Activated naive CD8-positive, alpha-beta T cell (primary cell): ENCODE results near the gene FXYD1.
A peak's percentile ranks its signal among the peaks of the same experiment; 100 is the strongest.
"Not testable (repeated sequence)": the region's sequence is repeated elsewhere in the genome, so short reads cannot be mapped to it uniquely, and the experiment has no call there.

Experiments used
- H3K27ac Mint-ChIP-seq: one replicate; pipeline ENCODE4 v1.8.0; 2021; ENCODE audit warnings: mixed read lengths
- H3K27me3 Mint-ChIP-seq: one replicate; pipeline ENCODE4 v1.8.0; 2021; ENCODE audit warnings: mixed read lengths
- H3K36me3 Mint-ChIP-seq: one replicate; pipeline ENCODE4 v1.8.0; 2021; ENCODE audit warnings: mixed read lengths
- H3K4me1 Mint-ChIP-seq: one replicate; pipeline ENCODE4 v1.8.0; 2021; ENCODE audit warnings: low read depth, mixed read lengths
- H3K4me3 Mint-ChIP-seq: one replicate; pipeline ENCODE4 v1.8.0; 2021; ENCODE audit warnings: mild to moderate bottlenecking, mixed read lengths
- H3K9me3 Mint-ChIP-seq: one replicate; pipeline ENCODE4 v1.8.0; 2021; ENCODE audit warnings: low read depth, mixed read lengths

The FXYD1 gene

DNA sequence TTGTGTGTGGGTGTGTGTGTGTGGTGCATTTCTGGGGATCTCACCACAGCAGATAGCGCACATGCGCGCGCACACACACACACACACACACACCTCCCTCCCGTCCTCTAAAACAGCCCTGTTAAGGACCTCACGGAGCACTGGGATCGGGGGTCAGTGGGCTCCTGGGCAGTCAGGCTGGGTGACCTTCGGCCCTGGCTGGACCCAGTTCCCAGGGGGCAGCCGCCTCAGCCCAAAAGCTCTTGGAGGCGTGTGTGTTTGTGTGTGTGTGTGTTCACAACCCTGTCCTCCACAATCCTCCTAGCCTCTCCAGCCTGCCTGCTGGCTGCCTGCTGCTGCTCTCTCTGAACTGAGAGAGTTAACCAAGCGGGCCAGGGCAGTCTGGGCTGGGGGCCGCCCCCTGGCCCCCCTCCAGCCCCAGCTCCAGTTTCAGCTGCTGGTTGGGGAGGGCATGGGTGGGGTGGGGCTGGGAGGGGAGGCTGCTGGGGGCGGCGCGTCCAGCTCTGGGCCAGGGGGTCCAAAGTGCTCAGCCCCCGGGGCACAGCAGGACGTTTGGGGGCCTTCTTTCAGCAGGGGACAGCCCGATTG is at the start of gene FXYD1:
FXYD1 (plus strand) TSS at position 520 of the 588 bp plus-strand sequence. CDS start 1,256 bp downstream, outside the sequence.
- H3K27me3 Mint-ChIP-seq = no peaks in the 10 kb centered on the region
- H3K9me3 Mint-ChIP-seq = no peaks in the 10 kb centered on the region
- H3K36me3 Mint-ChIP-seq = no peaks in the 10 kb centered on the region
- no peak within 1 kb of the TSS for H3K27ac Mint-ChIP-seq
- H3K4me3 Mint-ChIP-seq = no peak within 1 kb of the TSS
- H3K4me1 Mint-ChIP-seq = peaks cover 22% of the 10 kb centered on the region

DNA sequence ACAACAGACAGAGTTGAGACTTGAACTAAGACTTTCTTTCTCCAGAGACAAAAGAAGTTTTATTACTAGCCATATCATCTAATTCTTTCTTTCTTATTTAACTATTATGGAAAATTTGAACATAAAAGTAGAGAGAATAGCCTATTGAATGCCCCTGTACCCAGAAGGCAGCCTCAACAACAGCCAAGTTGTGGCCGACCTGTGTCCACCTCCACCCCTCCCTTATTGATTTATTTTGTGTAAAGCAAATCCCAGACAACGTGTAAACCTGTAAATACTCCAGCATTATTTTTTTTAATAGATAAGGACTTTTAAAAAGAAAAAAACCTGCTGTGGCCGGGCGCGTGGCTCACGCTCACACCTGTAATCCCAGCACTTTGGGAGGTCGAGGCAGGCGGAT is 49.1 kb upstream of the FXYD1 start:
- Mint-ChIP-seq H3K27ac (no peak overlapping the region), H3K4me1 (peaks cover 7% of the 10 kb centered on the region), H3K27me3 (no peaks in the 10 kb centered on the region), H3K9me3 (no peaks in the 10 kb centered on the region), H3K4me3 (no peak overlapping the region), H3K36me3 (no peaks in the 10 kb centered on the region)

DNA sequence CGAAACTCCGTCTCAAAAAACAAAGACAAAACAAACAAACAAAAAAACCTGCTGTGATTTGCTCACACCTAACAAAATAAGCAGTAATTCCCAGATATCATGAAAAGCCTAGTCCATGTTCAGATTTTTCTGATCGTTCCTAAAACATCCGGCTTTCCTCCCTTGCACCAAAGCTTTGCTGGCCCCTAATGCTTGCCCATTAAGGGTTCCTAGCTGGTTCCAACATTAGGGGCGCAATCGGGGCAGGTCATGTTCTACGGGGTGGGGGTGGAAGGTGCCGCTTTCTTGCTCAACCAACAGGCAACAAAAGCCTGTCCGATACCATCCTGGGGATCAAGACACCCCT is 48.5 kb upstream of the FXYD1 start:
- Mint-ChIP-seq H3K27me3 (no peaks in the 10 kb centered on the region), H3K36me3 (no peaks in the 10 kb centered on the region), H3K27ac (no peak overlapping the region), H3K4me3 (no peak overlapping the region), H3K4me1 (peaks cover 7% of the 10 kb centered on the region), H3K9me3 (no peaks in the 10 kb centered on the region)

DNA sequence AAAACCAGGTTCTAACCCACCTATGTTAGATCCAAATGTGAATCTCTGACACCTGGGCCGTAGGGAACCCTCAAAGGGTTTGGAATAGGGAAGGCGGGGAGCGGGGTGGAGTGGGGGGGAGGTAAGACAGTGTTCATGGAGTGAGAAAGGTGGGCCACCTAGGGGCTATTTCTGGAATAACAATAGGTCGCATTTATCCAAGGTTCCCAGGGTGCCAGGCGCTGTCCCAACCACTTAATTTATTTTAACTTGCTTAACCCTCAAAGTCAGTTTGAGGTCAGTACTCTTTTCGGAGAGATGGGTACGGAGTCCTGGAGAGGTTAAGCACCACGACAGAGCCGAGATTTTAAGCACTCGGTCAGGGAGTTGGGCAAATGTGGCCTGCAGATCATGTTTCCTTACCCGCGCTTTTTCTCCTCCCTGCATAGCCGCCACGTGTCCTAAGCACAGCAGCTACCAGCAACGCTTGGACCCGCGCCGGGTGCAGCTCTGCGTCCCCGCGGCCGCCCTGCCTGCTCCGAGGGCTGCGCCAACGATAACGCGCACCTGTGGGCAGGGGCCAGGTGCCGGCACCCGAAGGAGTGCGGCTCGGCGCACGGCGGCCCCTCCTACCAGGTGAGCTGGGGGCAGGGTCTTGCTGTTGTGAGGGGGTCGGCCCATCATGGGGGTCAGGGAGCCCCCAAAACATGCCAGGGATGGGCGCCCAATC is 48.0 kb upstream of the FXYD1 start:
- Mint-ChIP-seq H3K9me3 (no peaks in the 10 kb centered on the region), H3K27me3 (no peaks in the 10 kb centered on the region), H3K4me3 (peak overlapping the region; percentile 42), H3K36me3 (no peaks in the 10 kb centered on the region), H3K4me1 (peaks cover 7% of the 10 kb centered on the region), H3K27ac (no peak overlapping the region)

DNA sequence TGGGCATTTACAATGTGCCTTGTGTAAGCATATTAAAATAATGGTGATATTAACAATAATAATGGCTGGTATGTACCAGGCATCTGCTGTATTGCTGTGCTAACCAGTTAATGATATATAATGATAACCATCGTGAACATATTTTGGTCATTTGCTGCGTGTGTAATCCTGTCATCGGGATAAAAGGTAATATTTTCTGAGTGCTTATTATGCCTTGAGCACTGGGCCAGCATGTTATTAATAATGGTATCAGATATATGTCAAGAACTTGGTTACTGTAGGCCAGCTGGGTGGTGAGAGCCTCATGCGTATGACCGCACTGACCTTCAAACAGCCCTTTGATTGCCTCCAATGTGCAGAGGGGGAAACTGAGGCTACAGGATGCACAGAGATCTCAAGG is 45.2 kb upstream of the FXYD1 start:
- no peak overlapping the region for H3K4me3 Mint-ChIP-seq
- no peaks in the 10 kb centered on the region for H3K36me3 Mint-ChIP-seq
- no peaks in the 10 kb centered on the region for H3K27me3 Mint-ChIP-seq
- H3K27ac Mint-ChIP-seq = no peak overlapping the region
- peaks cover 4% of the 10 kb centered on the region for H3K4me1 Mint-ChIP-seq
- no peaks in the 10 kb centered on the region for H3K9me3 Mint-ChIP-seq

DNA sequence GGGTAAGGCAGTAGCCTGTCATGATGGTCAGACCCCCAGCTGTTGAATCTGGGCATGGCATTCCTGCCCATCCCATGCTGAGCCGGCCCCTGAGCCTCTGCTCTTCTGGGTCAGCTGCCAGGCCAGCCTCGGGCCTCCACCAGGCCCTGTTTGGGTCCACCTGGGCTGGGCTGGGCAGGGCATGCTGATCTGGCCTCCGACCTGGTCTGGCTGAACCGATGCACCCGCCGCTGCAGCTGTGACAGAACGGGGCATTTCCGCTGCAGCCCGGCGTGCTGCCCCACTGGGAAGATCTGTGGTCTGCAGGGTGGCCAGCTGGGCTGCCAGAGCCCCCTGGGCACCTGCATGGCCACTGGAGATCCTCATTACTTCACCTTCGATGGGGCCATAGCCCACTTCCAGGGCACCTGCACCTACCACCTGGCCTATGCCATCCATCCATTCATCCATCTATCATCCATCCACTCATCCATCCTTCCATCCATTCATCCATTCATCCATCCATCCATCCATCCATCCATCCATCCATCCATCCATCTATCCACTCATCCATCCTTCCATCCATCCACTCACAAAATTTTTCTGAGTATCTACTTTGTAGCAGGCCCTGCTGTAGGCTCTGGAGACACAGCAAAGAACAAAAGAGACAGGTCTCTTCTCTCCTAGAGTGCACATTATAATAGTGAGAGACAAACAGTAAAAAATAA is 44.5 kb upstream of the FXYD1 start:
- Mint-ChIP-seq H3K9me3 (no peaks in the 10 kb centered on the region), H3K4me3 (no peak overlapping the region), H3K36me3 (no peaks in the 10 kb centered on the region), H3K27me3 (no peaks in the 10 kb centered on the region), H3K27ac (no peak overlapping the region), H3K4me1 (peaks cover 4% of the 10 kb centered on the region)

DNA sequence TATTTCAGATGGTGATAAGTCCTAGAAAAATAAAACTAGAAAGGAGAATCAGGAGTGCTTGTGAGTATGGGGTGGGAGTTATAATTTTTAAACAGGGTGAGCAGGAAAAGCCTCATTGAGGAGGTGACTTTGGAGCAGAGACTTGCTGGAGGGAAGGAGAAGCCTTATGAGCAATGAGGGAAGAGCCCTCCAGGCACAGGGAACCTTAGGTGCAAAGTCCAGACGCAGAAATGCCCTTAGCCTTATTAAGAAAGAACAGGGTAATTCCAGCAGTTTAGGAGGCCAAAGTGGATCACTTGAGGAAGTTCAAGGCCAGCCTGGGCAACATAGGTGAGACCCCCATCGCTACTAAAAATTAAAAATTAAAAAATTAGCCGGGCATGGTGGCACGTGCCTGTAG is 44.0 kb upstream of the FXYD1 start:
- peaks cover 4% of the 10 kb centered on the region for H3K4me1 Mint-ChIP-seq
- no peak overlapping the region for H3K27ac Mint-ChIP-seq
- no peaks in the 10 kb centered on the region for H3K36me3 Mint-ChIP-seq
- no peaks in the 10 kb centered on the region for H3K9me3 Mint-ChIP-seq
- no peak overlapping the region for H3K4me3 Mint-ChIP-seq
- H3K27me3 Mint-ChIP-seq = no peaks in the 10 kb centered on the region

DNA sequence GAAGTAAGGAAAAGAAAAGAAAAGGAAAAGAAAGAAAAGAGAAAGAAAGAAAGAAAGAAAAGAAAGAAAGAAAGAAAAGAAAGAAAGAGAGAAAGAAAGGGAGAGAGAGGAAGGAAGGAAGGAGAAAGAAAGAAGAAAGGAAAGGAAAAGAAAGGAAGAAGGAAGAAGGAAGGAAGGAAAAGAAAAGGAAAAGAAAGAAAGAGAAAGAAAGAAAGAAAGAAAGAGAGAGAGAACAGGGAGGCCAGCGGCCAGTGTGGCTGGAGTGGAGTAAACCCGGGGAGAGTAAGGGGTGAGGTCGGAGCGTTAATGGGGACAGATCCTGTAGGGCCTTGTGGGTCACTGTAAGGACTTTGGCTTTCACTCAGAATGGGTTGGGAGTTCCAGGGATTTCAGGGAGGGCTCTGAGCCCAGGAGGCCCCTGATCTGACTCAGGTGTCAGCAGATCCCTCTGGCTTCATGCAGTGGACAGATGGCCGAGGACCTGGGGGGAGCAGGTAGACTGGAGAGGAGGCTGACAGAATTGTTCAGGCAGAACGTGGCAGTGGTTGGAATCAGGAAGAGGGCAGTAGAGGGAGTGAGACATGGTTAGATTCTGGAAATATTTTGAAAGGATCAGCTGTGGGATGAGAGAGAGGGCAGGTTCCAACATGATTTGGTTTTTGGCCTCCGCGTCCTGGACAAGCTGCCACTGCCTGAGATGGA is 42.8 kb upstream of the FXYD1 start:
- Mint-ChIP-seq H3K27me3 (no peaks in the 10 kb centered on the region), H3K27ac (no peak overlapping the region), H3K9me3 (no peaks in the 10 kb centered on the region), H3K36me3 (no peaks in the 10 kb centered on the region), H3K4me3 (no peak overlapping the region), H3K4me1 (no peaks in the 10 kb centered on the region)

DNA sequence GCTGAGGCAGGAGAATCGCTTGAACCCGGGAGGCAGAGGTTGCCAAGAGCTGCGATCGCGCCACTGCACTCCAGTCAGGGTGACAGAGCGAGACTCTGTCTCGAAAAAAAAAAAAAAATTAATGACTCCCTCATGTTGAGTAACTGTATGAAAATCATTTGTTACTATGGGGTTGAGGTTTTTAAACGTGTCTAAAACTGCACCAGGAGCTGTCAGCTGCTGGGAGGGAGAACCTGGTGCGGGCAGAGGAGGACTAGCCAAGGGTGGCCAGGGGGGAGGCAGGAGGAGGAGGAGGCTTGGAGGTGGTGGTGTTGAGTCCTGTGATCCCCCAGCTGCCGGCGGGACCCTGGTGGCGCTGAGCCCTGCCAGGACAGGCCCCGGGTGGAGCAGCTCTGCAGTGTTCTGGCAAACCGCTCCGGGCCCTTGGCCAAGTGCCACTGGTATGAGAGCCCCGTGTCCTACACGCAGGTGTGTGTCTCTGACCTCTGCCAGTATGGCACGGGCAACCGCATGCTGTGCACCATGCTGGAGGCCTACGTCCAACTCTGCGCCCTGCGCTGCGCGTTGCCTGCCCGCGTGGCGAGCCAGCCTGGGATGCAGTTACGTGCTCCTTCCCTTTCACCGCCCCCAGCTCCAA is 40.1 kb upstream of the FXYD1 start:
- Mint-ChIP-seq H3K4me3 (no peak overlapping the region), H3K27ac (no peak overlapping the region), H3K27me3 (no peaks in the 10 kb centered on the region), H3K4me1 (no peaks in the 10 kb centered on the region), H3K9me3 (no peaks in the 10 kb centered on the region), H3K36me3 (no peaks in the 10 kb centered on the region)

DNA sequence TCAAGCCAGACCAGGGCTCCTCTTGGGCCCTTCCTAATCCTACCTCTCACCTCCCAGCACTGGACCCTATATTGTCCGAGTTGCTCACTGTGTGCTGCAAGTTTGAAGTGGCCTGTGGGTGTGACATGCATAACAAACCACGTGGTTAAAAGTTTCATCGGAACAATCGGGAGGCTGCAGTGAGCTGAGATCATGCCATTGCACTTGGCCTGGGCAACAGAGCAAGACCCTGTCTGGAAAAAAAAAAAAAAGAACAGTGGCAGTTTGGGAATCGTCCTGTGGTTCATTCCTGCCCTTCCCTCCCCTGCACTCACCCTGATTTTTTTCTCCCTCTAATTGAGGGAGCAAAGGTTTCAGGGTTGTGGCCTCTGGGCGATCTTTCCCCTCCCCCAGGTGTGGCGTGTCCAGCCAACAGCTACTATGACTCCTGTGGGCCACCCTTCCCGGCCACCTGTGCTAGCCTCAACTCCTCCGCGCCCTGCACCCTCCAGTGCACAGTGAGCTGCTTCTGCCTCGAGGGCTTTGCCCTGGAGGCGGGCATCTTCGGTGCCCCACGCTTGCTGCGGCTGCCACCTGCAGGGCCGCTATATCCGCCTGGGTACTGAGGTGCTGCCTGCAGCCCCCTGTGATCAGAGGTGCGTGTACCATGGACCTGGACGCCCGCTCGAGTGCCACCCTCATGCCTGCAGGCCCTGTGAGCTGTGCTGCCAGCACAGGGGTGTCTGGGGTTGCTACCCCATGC is 39.3 kb upstream of the FXYD1 start:
- Mint-ChIP-seq H3K4me1 (no peaks in the 10 kb centered on the region), H3K27me3 (no peaks in the 10 kb centered on the region), H3K36me3 (no peaks in the 10 kb centered on the region), H3K9me3 (no peaks in the 10 kb centered on the region), H3K4me3 (no peak overlapping the region), H3K27ac (no peak overlapping the region)

DNA sequence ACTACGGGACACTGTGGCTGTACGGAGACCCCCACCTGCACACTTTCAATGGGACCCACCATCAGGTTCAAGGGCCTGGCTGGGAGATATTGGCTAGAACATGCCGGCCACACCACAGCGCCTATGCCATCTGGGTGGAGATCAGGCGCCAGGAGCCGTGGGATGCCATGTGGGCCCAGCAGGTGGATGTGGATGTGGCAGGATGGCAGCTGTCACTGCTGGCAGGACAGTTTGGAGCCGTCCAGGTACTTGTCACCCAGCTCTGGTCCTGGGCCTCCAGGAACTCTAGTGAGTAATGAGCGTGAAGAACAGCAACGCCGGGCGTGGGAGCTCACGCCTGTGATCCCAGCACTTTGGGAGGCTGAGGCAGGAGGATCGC is 38.7 kb upstream of the FXYD1 start:
- no peaks in the 10 kb centered on the region for H3K9me3 Mint-ChIP-seq
- no peak overlapping the region for H3K4me3 Mint-ChIP-seq
- no peaks in the 10 kb centered on the region for H3K36me3 Mint-ChIP-seq
- H3K27me3 Mint-ChIP-seq = no peaks in the 10 kb centered on the region
- H3K4me1 Mint-ChIP-seq = no peaks in the 10 kb centered on the region
- H3K27ac Mint-ChIP-seq = no peak overlapping the region

DNA sequence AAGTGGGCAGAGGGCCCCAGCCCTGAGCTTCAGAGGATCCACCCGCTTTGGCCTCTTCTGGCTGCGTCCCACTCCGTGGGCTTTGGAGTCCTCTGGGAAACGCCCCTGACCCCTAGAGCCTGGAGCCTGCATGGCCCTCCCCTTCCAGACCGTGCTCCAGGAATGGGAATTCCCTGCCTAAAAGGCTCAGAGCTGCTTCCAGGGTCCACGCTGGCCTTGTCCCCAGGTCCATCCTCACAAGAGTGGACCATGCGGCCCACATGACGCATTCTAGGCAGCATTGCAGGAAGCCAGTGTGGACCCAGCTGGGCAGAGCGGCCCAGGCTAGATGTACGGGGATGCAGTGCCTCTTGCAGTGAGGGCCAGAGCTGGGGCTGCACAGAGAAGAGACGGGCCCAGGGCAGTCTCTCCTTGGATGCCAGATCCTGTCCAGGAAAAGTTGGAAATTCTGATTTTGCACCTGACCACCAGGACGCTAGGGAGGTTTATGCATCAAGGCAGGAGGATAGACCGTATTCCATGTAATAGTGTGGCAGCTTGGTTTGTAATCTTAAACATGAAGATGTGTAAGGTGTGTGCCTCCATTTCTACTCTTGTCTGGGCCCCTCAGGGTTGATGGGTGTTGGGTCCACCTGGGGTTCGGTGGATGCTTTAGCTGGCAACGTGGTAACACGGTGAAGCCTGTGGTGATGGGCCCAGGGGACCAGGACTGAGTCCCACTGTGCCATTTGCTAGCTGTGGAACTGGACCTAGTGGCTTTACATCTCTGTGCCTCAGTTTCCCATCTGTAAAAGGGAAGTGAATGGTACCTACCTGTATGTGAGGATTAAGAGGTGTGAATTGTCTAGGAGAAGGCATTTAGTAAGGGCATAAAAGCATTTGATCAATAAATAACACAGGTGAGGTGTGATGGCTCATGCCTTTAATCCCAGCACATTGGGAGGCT is 37.8 kb upstream of the FXYD1 start:
- no peaks in the 10 kb centered on the region for H3K36me3 Mint-ChIP-seq
- no peaks in the 10 kb centered on the region for H3K4me1 Mint-ChIP-seq
- H3K9me3 Mint-ChIP-seq = no peaks in the 10 kb centered on the region
- no peaks in the 10 kb centered on the region for H3K27me3 Mint-ChIP-seq
- no peak overlapping the region for H3K27ac Mint-ChIP-seq
- H3K4me3 Mint-ChIP-seq = no peak overlapping the region

DNA sequence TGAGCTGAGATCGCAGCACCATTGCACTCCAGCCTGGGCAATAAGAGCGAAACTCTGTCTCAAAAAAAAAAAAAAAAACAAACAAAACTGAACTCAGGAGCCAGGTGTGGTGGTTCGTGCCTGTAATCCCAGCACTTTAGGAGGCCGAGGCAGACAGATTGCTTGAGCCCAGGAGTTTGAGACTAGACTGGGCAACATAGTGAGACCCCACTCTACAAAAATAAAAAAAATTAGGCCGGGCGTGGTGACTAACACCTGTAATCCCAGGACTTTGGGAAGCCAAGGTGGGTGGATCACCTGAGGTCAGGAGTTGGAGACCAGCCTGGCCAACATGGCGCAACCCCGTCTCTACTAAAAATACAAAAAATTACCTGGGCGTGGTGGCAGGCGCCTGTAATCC is 36.7 kb upstream of the FXYD1 start:
- H3K27me3 Mint-ChIP-seq, H3K36me3 Mint-ChIP-seq, H3K4me1 Mint-ChIP-seq, H3K9me3 Mint-ChIP-seq, H3K4me3 Mint-ChIP-seq, H3K27ac Mint-ChIP-seq: not testable (repeated sequence)

DNA sequence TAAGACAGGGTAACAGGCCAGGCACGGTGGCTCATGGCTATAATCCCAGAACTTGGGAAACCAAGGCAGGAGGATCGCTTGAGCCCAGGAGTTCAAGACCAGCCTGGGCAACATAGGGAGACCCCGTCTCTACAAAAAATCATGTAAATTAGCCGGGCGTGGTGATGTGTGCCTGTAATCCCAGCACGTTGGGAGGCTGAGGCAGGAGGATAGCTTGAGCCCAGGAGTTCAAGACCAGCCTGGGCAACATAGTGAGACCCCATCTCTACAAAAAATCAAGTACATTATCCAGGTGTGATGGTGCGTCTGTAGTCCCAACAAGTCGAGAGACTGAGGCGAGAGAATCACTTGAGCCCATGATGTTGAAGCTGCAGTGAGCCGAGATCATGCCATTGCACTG is 35.0 kb upstream of the FXYD1 start:
- not testable (repeated sequence) for H3K9me3 Mint-ChIP-seq, H3K27me3 Mint-ChIP-seq, H3K27ac Mint-ChIP-seq, H3K4me3 Mint-ChIP-seq, H3K36me3 Mint-ChIP-seq, H3K4me1 Mint-ChIP-seq
